GM19328 (cell line): Measurements from ENCODE around the gene CCNT1.
A peak's percentile ranks its signal among the peaks of the same experiment; 100 is the strongest.
"Not testable (repeated sequence)": the region's sequence is repeated elsewhere in the genome, so short reads cannot be mapped to it uniquely, and the experiment has no call there.

Source experiments
- ATAC-seq: cut with Tn5 transposase; IDR thresholded peaks from one replicate; pipeline ENCODE4 v1.9.1; 2021; ENCODE audit warnings: mild to moderate bottlenecking, moderate library complexity; ENCODE audit not compliant: unreplicated experiment

The CCNT1 gene

DNA sequence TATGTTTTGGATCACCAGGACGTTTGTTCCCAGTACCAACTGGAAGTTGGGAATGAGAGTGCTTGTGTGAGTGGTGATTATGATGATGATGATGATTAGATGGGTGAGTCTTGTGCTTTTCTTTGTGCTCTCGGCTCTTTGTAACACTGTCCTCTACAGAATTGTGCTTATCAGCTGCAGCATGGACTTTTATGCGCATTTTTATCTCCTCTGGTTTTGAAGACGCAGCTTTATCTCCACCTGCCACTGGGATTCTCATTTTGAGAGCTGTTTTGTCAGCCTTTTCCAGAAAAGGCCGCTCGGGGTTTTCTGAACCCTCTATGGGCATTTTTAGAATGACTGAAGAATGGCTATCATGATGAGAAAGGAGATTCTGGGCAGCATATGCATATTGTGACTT is 22.9 kb downstream of the CCNT1 start:
- ATAC-seq = no peak

- no peak for ATAC-seq
Observed at GRCh38 chr12:48691826-48692487, 24.6 kb downstream of the CCNT1 start.

DNA sequence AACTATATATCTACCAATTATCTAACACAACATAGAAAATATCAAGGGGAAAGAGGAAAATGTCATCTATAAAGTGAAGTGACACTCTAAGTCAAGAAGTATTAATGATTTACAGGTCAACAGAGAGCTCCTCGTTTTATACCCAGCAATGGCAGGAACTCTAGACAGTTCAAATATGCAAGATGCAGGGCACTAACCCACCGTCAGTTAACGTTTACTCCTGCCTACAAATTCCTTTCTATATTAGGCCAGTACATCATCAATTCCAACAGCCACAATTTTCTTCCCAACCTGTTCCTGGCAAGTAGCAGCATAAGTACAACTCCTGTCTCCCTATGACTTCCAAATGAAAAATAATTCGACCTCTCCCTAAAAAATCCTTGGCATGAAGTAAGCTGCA is 25.5 kb downstream of the CCNT1 start:
- no peak for ATAC-seq

- ATAC-seq = no peak
Observed at GRCh38 chr12:48690436-48690835, 26.1 kb downstream of the CCNT1 start.

GRCh38 chr12:48688836-48689235 is 27.7 kb downstream of the CCNT1 start:
- ATAC-seq = no peak

DNA sequence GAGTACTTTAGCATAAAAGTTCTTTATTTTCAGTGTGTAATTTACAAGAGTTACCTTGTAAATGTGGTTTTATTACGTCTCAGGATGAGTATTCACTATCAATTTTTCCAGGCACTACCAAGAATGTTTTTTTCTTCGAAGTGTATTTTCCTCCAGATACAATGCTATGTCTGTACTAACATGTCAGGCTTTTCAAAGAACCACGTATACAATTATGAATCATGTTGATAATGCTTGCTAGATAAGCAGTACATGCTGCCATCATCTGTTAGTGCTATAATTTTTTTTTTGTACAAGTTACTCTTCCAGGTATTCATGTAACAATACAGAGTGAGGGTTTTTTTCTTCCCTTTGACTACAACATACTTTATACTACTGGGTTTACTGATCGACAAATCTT is 28.9 kb downstream of the CCNT1 start:
- ATAC-seq = no peak

DNA sequence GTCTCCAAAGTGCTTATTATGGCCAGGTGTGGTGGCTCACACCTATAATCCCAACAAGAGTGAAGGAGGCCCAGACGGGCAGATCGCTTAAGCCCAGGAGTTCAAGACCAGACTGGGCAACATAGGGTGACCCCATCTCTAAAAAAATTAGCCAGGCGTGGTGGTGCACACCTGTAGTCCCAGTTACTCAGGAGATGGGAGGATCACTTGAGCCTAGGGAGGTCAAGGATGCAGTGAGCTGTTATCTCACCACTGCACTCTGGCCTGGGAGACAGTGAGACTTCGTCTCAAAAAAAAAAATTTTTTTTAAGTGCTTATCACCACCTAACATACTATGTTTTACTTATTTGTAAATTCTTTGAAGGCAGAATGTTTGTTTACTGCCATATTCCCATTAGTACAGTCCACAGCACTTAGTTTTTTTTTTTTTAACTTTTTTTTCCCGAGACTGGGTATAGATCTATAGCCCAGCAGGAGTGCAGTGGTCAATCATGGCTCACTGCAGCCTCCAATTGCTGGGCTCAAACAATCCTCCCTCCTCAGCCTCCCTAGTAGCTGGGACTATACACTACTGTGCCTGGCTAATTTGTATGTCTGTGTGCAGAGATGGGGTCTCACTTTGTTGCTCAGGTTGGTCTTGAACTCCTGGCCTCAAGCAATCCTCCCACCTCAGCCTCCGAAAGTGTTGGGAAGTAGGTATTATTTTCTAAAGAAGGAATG is 29.7 kb downstream of the CCNT1 start:
- ATAC-seq = no peak

- ATAC-seq = no peak
Observed at GRCh38 chr12:48686037-48686595, 30.4 kb downstream of the CCNT1 start.

DNA sequence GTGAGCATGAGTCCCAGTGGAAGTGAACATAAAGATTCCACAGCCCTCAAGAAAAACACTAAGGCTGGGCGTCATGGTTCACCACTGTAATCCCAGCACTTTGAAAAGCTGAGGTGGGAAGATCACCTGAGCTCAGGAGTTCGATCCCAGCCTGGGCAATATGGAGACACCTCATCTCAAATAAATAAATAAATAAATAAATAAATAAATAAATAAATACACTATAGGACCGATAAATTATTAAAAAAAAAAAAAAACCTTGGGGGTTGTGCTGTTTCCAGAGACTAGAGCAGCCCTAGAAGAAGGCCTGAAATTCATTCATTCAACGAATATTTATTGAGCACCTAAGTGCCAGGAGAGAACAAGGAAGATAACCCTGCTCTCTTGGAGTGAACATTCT is 33.0 kb downstream of the CCNT1 start:
- no peak for ATAC-seq

- ATAC-seq = no peak
Observed at GRCh38 chr12:48682927-48683326, 33.6 kb downstream of the CCNT1 start.

- ATAC-seq = not testable (repeated sequence)
Observed at GRCh38 chr12:48682533-48682905, 34.0 kb downstream of the CCNT1 start.

- peak; percentile 98 for ATAC-seq
Observed at GRCh38 chr12:48681710-48682532, 34.6 kb downstream of the CCNT1 start, which contains the start of gene KANSL2. Gene KANSL2, minus strand, starts transcription at chr12:48682238. Its CDS starts 606 bp downstream, at chr12:48681632.

DNA sequence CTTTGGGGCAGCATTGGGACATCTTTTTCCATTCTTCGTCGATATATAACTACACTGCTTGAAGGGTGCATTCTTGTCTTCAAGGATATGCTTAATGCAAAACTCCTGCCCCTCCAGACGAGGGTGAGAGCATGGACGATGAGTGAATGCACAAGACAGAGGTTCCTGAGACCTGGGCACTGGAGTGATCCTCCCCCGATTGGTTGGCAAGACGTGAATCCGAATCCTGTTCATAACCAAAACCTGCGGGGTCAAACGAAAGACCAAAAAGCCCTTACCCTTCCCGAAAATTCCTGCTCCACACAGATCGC is 35.2 kb downstream of the CCNT1 start:
- no peak for ATAC-seq

- ATAC-seq = no peak
Observed at GRCh38 chr12:48680861-48681260, 35.6 kb downstream of the CCNT1 start.

GRCh38 chr12:48678551-48679185 is 37.8 kb downstream of the CCNT1 start:
- ATAC-seq = no peak

- no peak for ATAC-seq
Observed at GRCh38 chr12:48671231-48671856, 45.2 kb downstream of the CCNT1 start.

DNA sequence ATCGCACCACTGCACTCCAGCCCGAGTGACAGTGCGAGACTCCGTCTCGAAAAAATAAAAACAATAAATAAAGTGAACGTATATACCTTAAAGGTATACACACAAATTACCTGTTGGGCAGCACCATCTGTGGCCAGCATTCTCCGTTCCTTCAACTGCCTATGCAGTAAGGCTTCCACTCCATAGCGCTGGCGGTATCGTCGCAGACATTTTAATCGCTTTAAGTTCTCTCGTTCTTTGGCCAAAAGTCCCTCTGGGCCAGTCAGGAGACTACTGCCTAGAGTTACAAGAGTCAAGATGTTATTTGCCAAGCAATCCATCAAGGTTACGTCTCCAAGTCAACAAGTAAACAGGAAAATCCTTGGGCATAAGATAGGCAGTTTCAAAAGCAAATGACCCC is 47.5 kb downstream of the CCNT1 start:
- ATAC-seq = no peak

- no peak for ATAC-seq
Observed at GRCh38 chr12:48659863-48660262, 56.6 kb downstream of the CCNT1 start.

GRCh38 chr12:48651681-48652080 is 64.8 kb downstream of the CCNT1 start:
- no peak for ATAC-seq

DNA sequence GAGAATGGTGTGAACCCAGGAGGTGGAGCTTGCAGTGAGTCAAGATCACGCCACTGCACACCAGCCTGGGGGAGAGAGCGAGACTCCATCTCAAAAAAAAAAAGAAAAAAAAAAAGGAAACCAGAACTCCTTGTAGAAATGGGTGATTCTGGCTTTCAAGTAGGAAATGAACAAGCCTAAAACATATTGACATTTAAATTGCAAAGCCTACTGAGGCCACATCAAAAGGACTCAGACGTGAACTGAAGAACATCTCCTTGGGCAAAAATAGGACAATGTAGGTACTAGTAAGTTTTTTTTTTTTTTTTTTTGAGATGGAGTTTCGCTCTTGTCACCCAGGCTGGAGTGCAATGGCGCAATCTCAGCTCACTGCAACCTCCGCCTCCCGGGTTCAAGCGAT is 71.2 kb downstream of the CCNT1 start:
- not testable (repeated sequence) for ATAC-seq

DNA sequence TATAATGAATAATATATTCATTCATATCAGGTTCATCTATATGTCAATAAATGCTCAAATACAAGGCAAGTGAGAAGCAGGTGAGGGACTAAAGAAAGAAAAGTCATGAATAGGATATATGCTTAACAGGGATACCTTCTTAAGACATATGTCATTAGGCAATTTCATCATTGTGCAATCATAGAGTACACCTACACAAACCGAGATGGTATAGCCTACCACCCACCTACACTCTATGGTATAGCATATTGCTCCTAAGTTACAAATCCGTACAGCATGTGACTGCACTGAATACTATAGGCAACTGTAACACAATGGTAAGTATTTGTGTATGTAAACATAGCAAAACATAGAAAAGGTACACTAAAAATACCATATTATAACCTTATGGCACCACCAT is 73.5 kb downstream of the CCNT1 start:
- no peak for ATAC-seq
